B cell (primary cell): ENCODE data around the gene FOXK1. TPM values are rescaled to one million over a fixed set of nuclear protein-coding genes. Genes with fewer than 3 reads are reported as not detected.

ENCODE experiments used
- ATAC-seq: fragments of 200-7000 bp; cut with Tn5 transposase; one replicate; pipeline ENCODE4 v1.10.0; 2021; ENCODE audit warnings: low read depth, mild to moderate bottlenecking, moderate number of reproducible peaks, moderate library complexity
- CTCF ChIA-PET: fragments of 350-600 bp; sonication (Branson Sonifier 250); formaldehyde crosslinking; loops from one replicate; lab custom pipeline; 2021; ENCODE audit warnings: antibody characterized with exemption, inconsistent platforms; lab: Charles Lee
- POLR2A ChIA-PET: fragments of 350-600 bp; sonication (Branson Sonifier 250); formaldehyde crosslinking; loops from one replicate; lab custom pipeline; 2021; ENCODE audit warnings: antibody characterized with exemption; lab: Charles Lee
- DNase-seq: peaks from one replicate; pipeline ENCODE4 v3.0.0; 2013
- H2AFZ ChIP-seq: 2 replicates; pipeline ENCODE4 v1.6.1; 2012; ENCODE audit warnings: mild to moderate bottlenecking, low read depth, low read length; ENCODE audit not compliant: insufficient read depth, poor library complexity, severe bottlenecking
- H3K27ac ChIP-seq, 2 donors: 1 replicate in 1 of 2; 2 replicates in 1 of 2; pipeline ENCODE4 v1.5.1; 2012 to 2013; ENCODE audit warnings: low read length in 2 of 2, mild to moderate bottlenecking in 2 of 2, moderate library complexity in 1 of 2
- H3K27me3 ChIP-seq, 4 experiments: fragments of 200-600 bp in 1 of 4; sonication (generic) in 1 of 4; replicated peaks in 1 of 4; 1 replicate in 2 of 4; 2 replicates in 2 of 4; pipeline versions ENCODE4 v1.6.1 to v1.7.0; 2013 to 2016; ENCODE audit warnings: low read length in 3 of 4, mild to moderate bottlenecking in 2 of 4, mixed read lengths in 1 of 4, moderate library complexity in 1 of 4; ENCODE audit not compliant: insufficient read depth in 4 of 4, control insufficient read depth in 3 of 4; ENCODE audit errors: control extremely low read depth in 1 of 4
- H3K36me3 ChIP-seq, 2 experiments: replicated peaks in 1 of 2; 1 replicate in 1 of 2; 2 replicates in 1 of 2; pipeline versions ENCODE4 v1.6.1 to v1.7.1; 2013; ENCODE audit warnings: low read length in 1 of 2; ENCODE audit not compliant: insufficient read depth in 2 of 2, control insufficient read depth in 1 of 2; ENCODE audit errors: control extremely low read depth in 1 of 2, extremely low read depth in 1 of 2
- H3K4me1 ChIP-seq, 2 donors: fragments of 200-600 bp in 1 of 2; sonication (generic) in 1 of 2; 1 replicate in 1 of 2; 2 replicates in 1 of 2; pipeline versions ENCODE4 v1.5.1 to v1.6.1; 2013 to 2017; ENCODE audit warnings: low read length in 2 of 2; ENCODE audit not compliant: control insufficient read depth in 2 of 2, insufficient read depth in 2 of 2
- H3K4me2 ChIP-seq: replicated peaks from 2 replicates; pipeline ENCODE3; 2012; ENCODE audit warnings: mild to moderate bottlenecking, low read depth, low read length; ENCODE audit not compliant: poor library complexity, severe bottlenecking
- H3K4me3 ChIP-seq, 5 experiments: fragments of 200-600 bp in 1 of 5; sonication (generic) in 1 of 5; 1 replicate in 3 of 5; 2 replicates in 2 of 5; pipeline versions ENCODE4 v1.5.1 to v1.7.0; 2011 to 2016; ENCODE audit warnings: low read length in 4 of 5, mild to moderate bottlenecking in 4 of 5, low read depth in 2 of 5, control low read depth in 1 of 5, moderate library complexity in 1 of 5; ENCODE audit not compliant: insufficient read depth in 1 of 5; ENCODE audit errors: control extremely low read depth in 1 of 5, extremely low read depth in 1 of 5
- H3K79me2 ChIP-seq: fragments of 200-600 bp; sonication (generic); one replicate; pipeline ENCODE4 v1.6.0; 2016; ENCODE audit warnings: low read length; ENCODE audit not compliant: control insufficient read depth, insufficient read depth
- H3K9ac ChIP-seq: fragments of 200-600 bp; sonication (generic); 2 replicates; pipeline ENCODE4 v1.6.1; 2017; ENCODE audit warnings: mild to moderate bottlenecking, low read length, moderate library complexity
- H3K9me3 ChIP-seq, 3 donors: one replicate each; pipeline versions ENCODE4 v1.6.1 to v1.7.1; 2013; ENCODE audit warnings: low read length in 2 of 3; ENCODE audit not compliant: control insufficient read depth in 2 of 3, insufficient read depth in 1 of 3; ENCODE audit errors: control extremely low read depth in 1 of 3
- H4K20me1 ChIP-seq: 2 replicates; pipeline ENCODE4 v1.6.0; 2012; ENCODE audit warnings: mild to moderate bottlenecking, low read length; ENCODE audit not compliant: insufficient read depth, control insufficient read depth, poor library complexity, severe bottlenecking
- H3K27ac Mint-ChIP-seq: one replicate; pipeline ENCODE4 v1.8.0; 2021; ENCODE audit warnings: mixed read lengths
- H3K27me3 Mint-ChIP-seq: one replicate; pipeline ENCODE4 v1.8.0; 2021; ENCODE audit warnings: mixed read lengths
- H3K4me1 Mint-ChIP-seq: one replicate; pipeline ENCODE4 v1.8.0; 2021; ENCODE audit warnings: mixed read lengths
- H3K4me3 Mint-ChIP-seq: one replicate; pipeline ENCODE4 v1.8.0; 2021; ENCODE audit warnings: mixed read lengths
- H3K9me3 Mint-ChIP-seq: one replicate; pipeline ENCODE4 v1.8.0; 2022; ENCODE audit warnings: mixed read lengths; ENCODE audit not compliant: insufficient read depth
- EZH2 ChIP-seq: IDR thresholded peaks from 2 replicates; pipeline ENCODE4 v1.6.1; 2012; ENCODE audit warnings: borderline replicate concordance, low read depth, mild to moderate bottlenecking, moderate library complexity, low read length; ENCODE audit not compliant: insufficient read depth, poor library complexity, severe bottlenecking
- WGBS: methylation state at CpG from one replicate; pipeline ENCODE4 v1.1.5; 2013; ENCODE audit warnings: missing lambda C conversion rate; ENCODE audit not compliant: insufficient coverage; 5-methylcytosine and 5-hydroxymethylcytosine counted together
- intact Hi-C: fragments of 100-400 bp; cut with micrococcal nuclease; formaldehyde crosslinking; loops from one replicate; pipeline ENCODE4 v1.10.0; 2022
- polyA plus RNA-seq: library from polyadenylated mRNA; depleted of rRNA; stranded (reverse); fragments of >200 nt; gene quantifications from 2 replicates; pipeline ENCODE4 v1.2.3, GENCODE V29; 2012
- total RNA-seq, 2 donors: library from RNA; stranded (reverse); fragments of 120-200 nt in 1 of 2; gene quantifications; 1 replicate in 1 of 2; 2 replicates in 1 of 2; pipeline versions ENCODE4 v1.2.3 to v1.2.4, GENCODE V29; 2013 to 2022
- TF ChIP-seq, protein P1 (sequence below): fragments of 200-600 bp; IDR thresholded peaks from one replicate; pipeline ENCODE4 v1.8.0; 2022; ENCODE audit warnings: antibody characterized with exemption, mild to moderate bottlenecking

Gene FOXK1
- total and polyA plus RNA-seq, 2 donors (not counting 1 experiment from before 2014, with no cell fraction given), result 17.9 to 56.2 TPM

DNA sequence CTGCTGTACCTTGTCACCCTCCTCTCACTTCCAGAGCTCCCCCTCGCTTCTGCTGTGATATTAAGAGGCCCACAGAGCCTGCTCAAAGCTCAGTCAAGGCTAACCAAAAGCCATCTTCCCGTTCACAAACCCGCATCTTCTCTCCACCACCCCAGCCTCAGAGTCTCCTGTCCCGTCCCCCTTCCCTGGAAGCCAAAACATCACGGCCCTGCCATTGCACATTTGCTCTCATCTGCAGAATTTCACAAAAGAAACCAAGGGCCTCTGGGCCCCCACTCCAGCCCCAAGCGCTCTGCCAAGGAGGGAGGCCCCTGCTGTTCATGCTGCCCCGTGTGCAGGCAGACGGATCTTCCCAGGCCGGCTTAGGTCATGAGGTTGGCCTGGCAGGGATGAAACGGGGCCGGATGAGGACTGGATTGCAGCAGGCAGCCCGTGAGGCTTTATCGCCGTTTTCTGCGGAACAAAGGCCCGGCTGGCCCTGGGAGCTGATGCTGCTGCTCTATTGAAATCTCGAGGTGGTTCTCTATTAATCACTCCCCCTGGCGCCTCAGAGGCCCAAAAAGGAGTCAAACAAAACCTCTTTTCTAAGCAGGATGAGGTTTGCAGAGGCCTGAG, 31.6 kb upstream of the FOXK1 start:
- no peak overlapping the region for H3K4me2 ChIP-seq
- H3K9me3 ChIP-seq, result peaks cover 0 to 18% (median 0%) of the 10 kb centered on the region in 3 donors
- H3K27me3 Mint-ChIP-seq, result no peaks in the 10 kb centered on the region
- H3K4me1 ChIP-seq, result no peaks in the 10 kb centered on the region
- intact Hi-C loops, result no loop called here
- no peak overlapping the region for H3K4me3 ChIP-seq
- ATAC-seq (no peak), DNase-seq (no peak)
- H3K4me3 Mint-ChIP-seq, result no peak overlapping the region
- H3K27me3 ChIP-seq, result no peaks in the 10 kb centered on the region
- ChIA-PET POLR2A (no interaction called here), CTCF (no interaction called here)
- no peaks in the 10 kb centered on the region for H3K9me3 Mint-ChIP-seq
- no peak overlapping the region for H3K27ac ChIP-seq
- H3K27ac Mint-ChIP-seq, result no peak overlapping the region
- no peaks in the 10 kb centered on the region for H4K20me1 ChIP-seq
- H3K79me2 ChIP-seq, result no peaks in the 10 kb centered on the region
- no peak overlapping the region for H2AFZ ChIP-seq
- no peaks in the 10 kb centered on the region for H3K36me3 ChIP-seq
- TF ChIP-seq EZH2, result no peak
- TF ChIP-seq, protein P1, sequence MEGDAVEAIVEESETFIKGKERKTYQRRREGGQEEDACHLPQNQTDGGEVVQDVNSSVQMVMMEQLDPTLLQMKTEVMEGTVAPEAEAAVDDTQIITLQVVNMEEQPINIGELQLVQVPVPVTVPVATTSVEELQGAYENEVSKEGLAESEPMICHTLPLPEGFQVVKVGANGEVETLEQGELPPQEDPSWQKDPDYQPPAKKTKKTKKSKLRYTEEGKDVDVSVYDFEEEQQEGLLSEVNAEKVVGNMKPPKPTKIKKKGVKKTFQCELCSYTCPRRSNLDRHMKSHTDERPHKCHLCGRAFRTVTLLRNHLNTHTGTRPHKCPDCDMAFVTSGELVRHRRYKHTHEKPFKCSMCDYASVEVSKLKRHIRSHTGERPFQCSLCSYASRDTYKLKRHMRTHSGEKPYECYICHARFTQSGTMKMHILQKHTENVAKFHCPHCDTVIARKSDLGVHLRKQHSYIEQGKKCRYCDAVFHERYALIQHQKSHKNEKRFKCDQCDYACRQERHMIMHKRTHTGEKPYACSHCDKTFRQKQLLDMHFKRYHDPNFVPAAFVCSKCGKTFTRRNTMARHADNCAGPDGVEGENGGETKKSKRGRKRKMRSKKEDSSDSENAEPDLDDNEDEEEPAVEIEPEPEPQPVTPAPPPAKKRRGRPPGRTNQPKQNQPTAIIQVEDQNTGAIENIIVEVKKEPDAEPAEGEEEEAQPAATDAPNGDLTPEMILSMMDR, result no peak
- WGBS, result 93% methylated on average over 14 of the region's 18 CpGs
- H3K9ac ChIP-seq, result no peak overlapping the region
- H3K4me1 Mint-ChIP-seq, result no peaks in the 10 kb centered on the region

DNA sequence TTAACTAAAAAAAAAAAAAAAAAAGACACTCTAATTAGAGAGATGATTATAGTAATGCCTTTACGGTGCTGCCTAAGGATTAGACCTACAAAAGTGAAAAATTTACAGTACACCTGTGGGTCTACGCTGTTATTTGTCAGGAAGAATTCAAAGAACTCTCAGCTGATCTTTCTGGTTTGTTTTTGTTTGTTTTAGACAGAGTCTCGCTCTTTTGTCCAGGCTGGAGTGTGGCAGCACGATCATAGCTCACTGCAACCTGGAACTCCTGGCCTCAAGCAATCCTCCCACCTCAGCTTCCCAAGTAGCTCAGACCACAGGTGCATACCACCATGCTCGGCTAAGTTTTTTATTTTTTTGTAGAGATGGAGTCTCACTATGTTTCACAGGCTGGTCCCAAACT, 28.3 kb upstream of the FOXK1 start:
- Mint-ChIP-seq H3K27me3 (peaks cover 8% of the 10 kb centered on the region), H3K9me3 (no peaks in the 10 kb centered on the region), H3K27ac (no peak overlapping the region), H3K4me1 (no peaks in the 10 kb centered on the region), H3K4me3 (no peak overlapping the region)
- DNase-seq, result no peak
- Histone ChIP-seq H3K27me3 (no peaks in the 10 kb centered on the region), H3K4me1 (no peaks in the 10 kb centered on the region), H4K20me1 (no peaks in the 10 kb centered on the region), H3K9ac (no peak overlapping the region), H3K4me3 (no peak overlapping the region), H3K79me2 (no peaks in the 10 kb centered on the region), H2AFZ (no peak overlapping the region), H3K36me3 (no peaks in the 10 kb centered on the region), H3K4me2 (no peak overlapping the region), H3K9me3 (peaks cover 0 to 14% (median 4%) of the 10 kb centered on the region in 3 donors), H3K27ac (no peak overlapping the region)
- 100% methylated on average over 1 of the region's 5 CpGs for WGBS
- CTCF ChIA-PET, result no interaction called here
- TF ChIP-seq, protein P1, result no peak
- TF ChIP-seq EZH2, result no peak
- POLR2A ChIA-PET, result no interaction called here
- intact Hi-C loops, result no loop called here
- ATAC-seq, result no peak
